RWPE1 (cell line): ENCODE results near the gene FNBP1L.
"Not testable (repeated sequence)": the region's sequence is repeated elsewhere in the genome, so short reads cannot be mapped to it uniquely, and the experiment has no call there.

Source experiments
- CTCF ChIA-PET: fragments of 350-600 bp; sonication (Branson Sonifier 250); formaldehyde crosslinking; extraction: SDS; loops from one replicate; lab custom pipeline; 2021; lab: Yijun Ruan, JAX
- POLR2A ChIA-PET: fragments of 400-600 bp; formaldehyde crosslinking; extraction: SDS; loops from one replicate; lab custom pipeline; 2020; ENCODE audit warnings: antibody characterized with exemption; ENCODE audit not compliant: low non-redundant PET; lab: Yijun Ruan, JAX
- DNase-seq: peaks from one replicate; pipeline ENCODE4 v3.0.0; 2012; ENCODE audit warnings: low spot score
- H3K27ac ChIP-seq: fragments of 450-650 bp; 2 replicates; pipeline ENCODE4 v1.5.1; 2017
- TF ChIP-seq, protein P1 (sequence below): fragments of 450-650 bp; conservative IDR thresholded peaks from 2 replicates; pipeline ENCODE4 v1.5.1; 2017; ENCODE audit warnings: low read depth, mild to moderate bottlenecking

FNBP1L gene

DNA sequence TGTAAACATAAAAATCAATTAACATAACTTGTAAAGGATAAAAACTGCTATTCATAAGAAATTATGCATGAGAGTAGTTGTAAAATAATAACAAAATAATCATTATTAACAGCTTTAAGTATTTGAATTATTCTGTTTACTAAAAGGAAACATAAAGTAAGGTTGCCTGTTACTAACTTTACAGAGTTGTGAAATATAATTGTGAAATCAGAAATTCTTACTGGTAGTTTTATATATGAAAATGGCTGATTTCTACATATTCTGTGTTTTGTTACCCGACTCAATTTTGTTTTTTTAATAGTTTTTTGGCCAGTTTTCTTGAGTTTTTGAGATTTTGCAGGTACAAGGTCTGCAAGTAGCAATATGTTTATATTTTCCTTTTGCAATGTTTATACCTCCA, 27.8 kb downstream of the FNBP1L start:
- ChIA-PET CTCF (no interaction called here), POLR2A (no interaction called here)
- TF ChIP-seq, protein P1, sequence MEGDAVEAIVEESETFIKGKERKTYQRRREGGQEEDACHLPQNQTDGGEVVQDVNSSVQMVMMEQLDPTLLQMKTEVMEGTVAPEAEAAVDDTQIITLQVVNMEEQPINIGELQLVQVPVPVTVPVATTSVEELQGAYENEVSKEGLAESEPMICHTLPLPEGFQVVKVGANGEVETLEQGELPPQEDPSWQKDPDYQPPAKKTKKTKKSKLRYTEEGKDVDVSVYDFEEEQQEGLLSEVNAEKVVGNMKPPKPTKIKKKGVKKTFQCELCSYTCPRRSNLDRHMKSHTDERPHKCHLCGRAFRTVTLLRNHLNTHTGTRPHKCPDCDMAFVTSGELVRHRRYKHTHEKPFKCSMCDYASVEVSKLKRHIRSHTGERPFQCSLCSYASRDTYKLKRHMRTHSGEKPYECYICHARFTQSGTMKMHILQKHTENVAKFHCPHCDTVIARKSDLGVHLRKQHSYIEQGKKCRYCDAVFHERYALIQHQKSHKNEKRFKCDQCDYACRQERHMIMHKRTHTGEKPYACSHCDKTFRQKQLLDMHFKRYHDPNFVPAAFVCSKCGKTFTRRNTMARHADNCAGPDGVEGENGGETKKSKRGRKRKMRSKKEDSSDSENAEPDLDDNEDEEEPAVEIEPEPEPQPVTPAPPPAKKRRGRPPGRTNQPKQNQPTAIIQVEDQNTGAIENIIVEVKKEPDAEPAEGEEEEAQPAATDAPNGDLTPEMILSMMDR: no peak
- DNase-seq: no peak
- no peak overlapping the region for H3K27ac ChIP-seq

DNA sequence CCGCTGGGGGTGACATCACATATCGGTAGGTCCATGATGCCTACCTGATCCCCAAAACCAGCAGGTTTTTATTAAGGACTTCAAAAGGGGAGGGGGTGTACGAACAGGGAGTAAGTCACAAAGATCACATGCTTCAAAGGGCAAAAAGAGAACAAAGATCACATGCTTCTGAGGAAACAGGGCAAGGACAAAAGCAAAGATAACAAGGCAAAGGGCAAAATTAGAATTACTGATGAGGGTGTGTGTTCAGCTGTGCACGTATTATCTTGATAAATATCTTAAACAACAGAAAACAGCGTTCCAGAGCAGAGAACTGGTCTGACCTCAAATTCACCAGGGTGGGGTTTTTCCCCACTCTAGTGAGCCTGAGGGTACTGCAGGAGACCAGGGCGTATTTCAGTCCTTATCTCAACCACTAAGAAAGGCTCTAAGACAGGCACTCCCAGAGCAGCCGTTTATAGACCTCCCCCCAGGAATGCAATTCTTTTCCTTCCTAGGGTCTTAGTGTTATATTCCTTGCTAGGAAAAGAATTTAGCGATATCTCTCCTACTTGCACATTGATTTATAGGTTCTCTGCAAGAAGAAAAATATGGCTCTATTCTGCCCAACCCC, 31.3 kb downstream of the FNBP1L start:
- H3K27ac ChIP-seq, DNase-seq, POLR2A ChIA-PET, CTCF ChIA-PET: not testable (repeated sequence)

DNA sequence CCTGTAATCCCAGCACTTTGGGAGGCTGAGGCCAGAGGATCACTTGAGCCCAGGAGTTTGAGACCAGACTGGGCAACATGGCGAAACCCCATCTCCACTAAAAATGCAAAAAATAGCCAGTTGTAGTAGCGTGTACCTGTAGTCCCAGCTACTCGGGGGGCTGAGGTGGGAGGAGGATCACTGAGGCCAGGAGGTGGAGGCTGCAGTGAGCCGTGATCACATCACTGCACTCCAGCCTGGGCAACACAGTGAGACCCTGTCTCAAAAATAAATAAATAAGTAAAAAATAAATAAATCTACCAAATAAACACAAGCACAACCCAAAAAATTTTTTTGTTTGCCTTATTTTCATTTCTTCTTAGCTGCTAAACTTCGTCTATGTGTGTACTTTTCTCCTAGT, 34.0 kb downstream of the FNBP1L start:
- CTCF ChIA-PET, DNase-seq, H3K27ac ChIP-seq, POLR2A ChIA-PET: not testable (repeated sequence)

DNA sequence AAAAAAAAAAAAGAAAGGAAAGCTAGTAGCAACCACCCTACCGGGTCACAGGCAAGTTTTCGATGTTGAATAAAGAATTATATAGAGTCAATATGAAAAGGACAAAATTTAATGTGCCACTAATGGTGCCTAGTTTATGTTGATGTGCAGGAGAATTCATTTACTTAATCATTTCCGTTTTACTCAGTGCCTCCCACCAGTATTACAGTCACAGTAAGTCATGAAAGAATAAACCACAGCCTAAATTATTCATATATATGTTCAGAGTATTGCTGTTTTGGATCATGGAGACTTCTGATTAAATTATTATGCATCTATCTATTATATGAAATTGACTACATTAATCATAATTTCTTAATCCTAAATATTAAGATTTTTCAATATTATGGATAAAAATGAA, 35.3 kb downstream of the FNBP1L start:
- DNase-seq: no peak
- ChIA-PET CTCF (interaction anchor here (0.7 kb wide), 1 partner anchor 188 kb away, joined by 3 read pairs; no protein-coding TSS in a partner anchor), POLR2A (no interaction called here)
- H3K27ac ChIP-seq: no peak overlapping the region
- TF ChIP-seq, protein P1: no peak

DNA sequence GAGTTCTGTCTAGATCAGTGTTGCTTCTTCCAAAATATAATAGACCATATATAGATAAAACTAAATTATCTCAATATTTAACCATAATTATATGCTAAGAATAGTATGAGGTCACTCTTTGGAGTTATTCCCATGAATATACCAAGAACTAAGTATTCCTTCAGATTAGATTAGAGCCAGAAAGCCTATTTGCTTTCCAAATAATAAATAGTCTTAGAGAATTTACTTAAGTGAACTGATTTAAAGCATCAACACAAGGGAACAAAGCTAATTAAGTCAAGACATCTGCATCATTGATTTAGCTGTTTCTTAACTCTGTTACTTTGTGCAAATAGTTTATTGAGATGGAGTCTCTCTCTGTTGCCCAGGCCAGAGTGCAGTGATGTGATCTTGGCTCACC, 35.7 kb downstream of the FNBP1L start:
- TF ChIP-seq, protein P1: no peak
- CTCF ChIA-PET: no interaction called here
- no peak overlapping the region for H3K27ac ChIP-seq
- DNase-seq: no peak
- POLR2A ChIA-PET: no interaction called here

DNA sequence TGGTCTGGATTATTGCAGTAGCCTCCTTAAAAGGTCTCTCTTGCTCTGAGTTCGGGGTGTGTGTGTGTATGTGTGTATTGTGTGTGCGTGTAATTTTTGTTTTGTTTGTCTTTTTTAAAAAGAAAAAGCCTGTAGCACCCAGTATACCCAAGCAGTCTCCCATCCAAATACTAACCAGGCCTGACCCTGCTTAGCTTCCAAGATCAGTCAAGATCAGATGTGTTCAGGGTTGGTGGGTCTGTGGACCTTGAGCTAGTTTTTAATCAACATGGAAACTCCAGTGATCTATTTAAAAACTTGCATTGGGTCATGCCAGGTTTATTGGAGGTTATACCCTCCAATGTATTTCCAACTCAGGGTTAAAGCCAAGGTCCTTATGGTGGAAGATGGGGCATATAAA, 40.3 kb downstream of the FNBP1L start:
- TF ChIP-seq, protein P1: no peak
- no peak for DNase-seq
- POLR2A ChIA-PET: no interaction called here
- CTCF ChIA-PET: no interaction called here
- H3K27ac ChIP-seq: no peak overlapping the region

DNA sequence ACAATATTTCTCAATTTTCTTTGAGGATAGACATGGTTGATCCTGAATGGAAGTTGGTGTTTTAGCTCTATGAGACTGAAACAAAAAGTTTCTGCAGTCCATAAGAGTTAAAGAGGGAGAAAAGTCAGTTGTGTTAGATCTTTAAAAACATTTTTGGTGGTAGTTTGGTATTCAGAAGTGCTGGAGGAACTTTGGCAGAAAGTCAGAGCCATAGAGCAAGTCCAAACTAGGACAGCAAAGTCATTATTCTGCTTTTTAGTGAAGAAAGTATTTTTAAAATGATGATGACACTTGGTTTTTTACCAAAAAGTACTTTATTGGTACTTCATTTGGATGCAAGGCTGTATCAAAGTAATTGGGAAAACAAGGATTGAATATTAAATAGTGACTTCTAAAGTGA, 41.8 kb downstream of the FNBP1L start:
- TF ChIP-seq, protein P1: no peak
- ChIA-PET POLR2A (no interaction called here), CTCF (interaction anchor here (0.5 kb wide), 1 partner anchor 219 kb away, joined by 6 read pairs; no protein-coding TSS in a partner anchor)
- DNase-seq: no peak
- no peak overlapping the region for H3K27ac ChIP-seq

DNA sequence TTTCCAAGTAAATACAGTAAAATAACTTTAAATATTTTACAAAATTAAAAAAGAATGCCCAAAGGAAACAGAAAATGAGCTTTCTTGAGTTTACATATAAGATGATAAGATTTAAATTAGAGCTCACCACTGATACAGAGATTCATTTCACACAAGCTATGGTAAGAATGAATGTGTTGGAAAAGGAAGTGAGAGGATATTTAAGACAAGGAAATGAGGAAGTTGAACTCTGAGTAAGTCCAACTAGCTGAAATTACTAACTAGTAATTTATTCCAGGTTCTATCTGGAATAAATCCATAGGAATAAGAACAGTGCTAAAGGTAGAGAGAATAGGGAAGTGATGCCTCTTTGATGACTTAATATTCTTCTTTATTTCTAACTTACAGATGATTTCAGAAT, 42.4 kb downstream of the FNBP1L start:
- no peak for DNase-seq
- H3K27ac ChIP-seq: no peak overlapping the region
- TF ChIP-seq, protein P1: no peak
- POLR2A ChIA-PET: no interaction called here
- CTCF ChIA-PET: interaction anchor here (0.5 kb wide), 1 partner anchor 218 kb away, joined by 6 read pairs; no protein-coding TSS in a partner anchor
